HCT116 (cell line): ENCODE measurements around the gene HOXD10. TPM values are rescaled to one million over a fixed set of nuclear protein-coding genes. Genes with fewer than 3 reads are reported as not detected.

ENCODE experiments used
- ATAC-seq: fragments of 200-7000 bp; cut with Tn5 transposase; 2 replicates; pipeline ENCODE4 v1.9.1; 2020; ENCODE audit warnings: mild to moderate bottlenecking, moderate library complexity
- BruUV-seq: library from RNA; stranded (reverse); fragments of 400-500 nt; replicated peaks from 2 replicates; lab custom pipeline; 2021; lab: Mats Ljungman, UMichigan
- CTCF ChIA-PET: fragments of 300-600 bp; sonication (Branson Sonifier 250); formaldehyde crosslinking; loops from one replicate; lab custom pipeline; 2021; ENCODE audit warnings: antibody characterized with exemption; lab: Charles Lee
- POLR2A ChIA-PET: fragments of 300-600, 350-600 bp; sonication (Branson Sonifier 250); formaldehyde crosslinking; loops from one replicate; lab custom pipeline; 2021; ENCODE audit warnings: antibody characterized with exemption; lab: Charles Lee
- RAD21 ChIA-PET, 2 experiments: fragments of 300-600 bp; sonication (Branson Sonifier 250); formaldehyde crosslinking; loops; one replicate each; lab custom pipeline; 2023; ENCODE audit warnings: low total read pairs in 2 of 2; ENCODE audit not compliant: uncharacterized antibody in 2 of 2, unreplicated experiment in 2 of 2, low non-redundant PET in 1 of 2; lab: Charles Lee
- DNase-seq: peaks from one replicate; pipeline ENCODE4 v3.0.0-alpha.2; 2010; ENCODE audit warnings: low read depth, low spot score
- H2AFZ ChIP-seq: fragments of 200-600 bp; shearing (Covaris generic), sonication (generic); 2 replicates; pipeline ENCODE4 v1.6.1; 2017; ENCODE audit warnings: low read depth, mixed run types, mixed read lengths, antibody characterized with exemption, low read length; ENCODE audit not compliant: poor library complexity, severe bottlenecking
- H3K27ac ChIP-seq: 2 replicates; pipeline ENCODE4 v1.5.1; 2012; ENCODE audit warnings: low read depth, low read length
- H3K27me3 ChIP-seq: fragments of 200-600 bp; sonication (generic); 2 replicates; pipeline ENCODE4 v1.6.1; 2016; ENCODE audit warnings: mixed run types, low read length, mixed read lengths; ENCODE audit not compliant: insufficient read depth
- H3K36me3 ChIP-seq, 2 experiments: fragments of 200-500 bp in 1 of 2; fragments of 200-600 bp in 1 of 2; sonication (Bioruptor generic) in 1 of 2; sonication (generic) in 1 of 2; 2 replicates each; pipeline versions ENCODE4 v1.5.1 to v1.6.1; 2014 to 2016; ENCODE audit warnings: low read length in 2 of 2, inconsistent platforms in 1 of 2, mixed read lengths in 1 of 2, mixed run types in 1 of 2; ENCODE audit not compliant: insufficient read depth in 2 of 2, control insufficient read depth in 1 of 2
- H3K4me1 ChIP-seq, 2 experiments: fragments of 200-600 bp in 1 of 2; sonication (generic) in 1 of 2; 2 replicates each; pipeline versions ENCODE4 v1.5.1 to v1.6.1; 2012 to 2017; ENCODE audit warnings: low read length in 2 of 2, inconsistent platforms in 1 of 2, mild to moderate bottlenecking in 1 of 2, mixed read lengths in 1 of 2, mixed run types in 1 of 2, moderate library complexity in 1 of 2; ENCODE audit not compliant: insufficient read depth in 2 of 2, control insufficient read depth in 1 of 2
- H3K4me2 ChIP-seq: fragments of 200-600 bp; sonication (generic); 2 replicates; pipeline ENCODE4 v1.6.1; 2017; ENCODE audit warnings: mixed run types, low read length, mixed read lengths
- H3K4me3 ChIP-seq, 2 experiments: fragments of 200-600 bp in 1 of 2; sonication (generic) in 1 of 2; replicated peaks in 1 of 2; 2 replicates each; pipeline ENCODE4 v1.5.1; 2011 to 2016; ENCODE audit warnings: low read length in 2 of 2, control low read depth in 1 of 2, low read depth in 1 of 2, mild to moderate bottlenecking in 1 of 2, mixed read lengths in 1 of 2, mixed run types in 1 of 2
- H3K79me2 ChIP-seq: fragments of 200-600 bp; sonication (generic); 2 replicates; pipeline ENCODE4 v1.6.1; 2017; ENCODE audit warnings: mild to moderate bottlenecking, mixed run types, low read length, moderate library complexity, mixed read lengths; ENCODE audit not compliant: insufficient read depth
- H3K9ac ChIP-seq: fragments of 200-600 bp; sonication (generic); 2 replicates; pipeline ENCODE4 v1.6.1; 2016; ENCODE audit warnings: low read length, mixed read lengths
- H3K9me2 ChIP-seq: fragments of 200-600 bp; sonication (generic), shearing (Covaris generic); 2 replicates; pipeline ENCODE4 v1.6.1; 2017; ENCODE audit warnings: mixed run types, mild to moderate bottlenecking, moderate library complexity; ENCODE audit not compliant: insufficient read depth
- H3K9me3 ChIP-seq, 2 experiments: fragments of 200-500 bp in 1 of 2; fragments of 200-600 bp in 1 of 2; sonication (Bioruptor generic) in 1 of 2; sonication (generic) in 1 of 2; 2 replicates each; pipeline ENCODE4 v1.6.1; 2014 to 2017; ENCODE audit warnings: low read length in 2 of 2, mixed read lengths in 2 of 2, inconsistent platforms in 1 of 2, low read depth in 1 of 2, mild to moderate bottlenecking in 1 of 2, mixed run types in 1 of 2, moderate library complexity in 1 of 2; ENCODE audit not compliant: control insufficient read depth in 1 of 2, insufficient read depth in 1 of 2
- H4K20me1 ChIP-seq: fragments of 200-600 bp; sonication (generic), shearing (Covaris generic); 2 replicates; pipeline ENCODE4 v1.6.1; 2017; ENCODE audit warnings: mixed run types, mild to moderate bottlenecking, moderate library complexity; ENCODE audit not compliant: insufficient read depth
- CBX3 ChIP-seq: IDR thresholded peaks from 2 replicates; pipeline ENCODE4 v1.6.1; 2012; ENCODE audit warnings: low read depth
- CEBPB ChIP-seq: IDR thresholded peaks from 2 replicates; pipeline ENCODE4 v1.6.1; 2012; ENCODE audit warnings: low read depth
- CTCF ChIP-seq, 3 experiments: fragments of 200-600 bp in 1 of 3; sonication (generic) in 1 of 3; IDR thresholded peaks in 2 of 3; conservative IDR thresholded peaks in 1 of 3; 2 replicates each; pipeline ENCODE4 v1.5.1; 2012 to 2017; ENCODE audit warnings: low read depth in 2 of 3, low read length in 2 of 3, antibody characterized with exemption in 1 of 3, borderline replicate concordance in 1 of 3, control low read depth in 1 of 3, mild to moderate bottlenecking in 1 of 3, mixed read lengths in 1 of 3, mixed run types in 1 of 3, moderate library complexity in 1 of 3; ENCODE audit not compliant: insufficient read depth in 1 of 3
- EZH2phosphoT487 ChIP-seq: fragments of 200-600 bp; IDR thresholded peaks from 2 replicates; pipeline ENCODE4 v1.6.1; 2018; ENCODE audit warnings: antibody characterized with exemption, borderline replicate concordance
- FOSL1 ChIP-seq: IDR thresholded peaks from 2 replicates; pipeline ENCODE4 v1.6.1; 2012; ENCODE audit warnings: low read depth
- JUND ChIP-seq: IDR thresholded peaks from 2 replicates; pipeline ENCODE4 v1.6.1; 2012
- POLR2AphosphoS5 ChIP-seq: IDR thresholded peaks from 2 replicates; pipeline ENCODE4 v1.6.1; 2011; ENCODE audit warnings: mild to moderate bottlenecking, low read depth, low read length, moderate library complexity
- RAD21 ChIP-seq: IDR thresholded peaks from 2 replicates; pipeline ENCODE4 v1.6.1; 2012; ENCODE audit warnings: low read depth, mild to moderate bottlenecking
- REST ChIP-seq: IDR thresholded peaks from 2 replicates; pipeline ENCODE4 v1.6.1; 2012; ENCODE audit warnings: low read depth
- SIN3A ChIP-seq: IDR thresholded peaks from 2 replicates; pipeline ENCODE4 v1.6.1; 2012; ENCODE audit warnings: low read depth
- SP1 ChIP-seq: IDR thresholded peaks from 2 replicates; pipeline ENCODE4 v1.6.1; 2012; ENCODE audit warnings: low read depth
- SRF ChIP-seq: IDR thresholded peaks from 2 replicates; pipeline ENCODE4 v1.6.1; 2012; ENCODE audit warnings: low read depth
- YY1 ChIP-seq: IDR thresholded peaks from 2 replicates; pipeline ENCODE4 v1.6.1; 2011; ENCODE audit warnings: low read length, low read depth, moderate library complexity, mild to moderate bottlenecking; ENCODE audit not compliant: insufficient replicate concordance; ENCODE audit errors: extremely low read depth
- intact Hi-C: fragments of 100-400 bp; cut with micrococcal nuclease; formaldehyde crosslinking; loops from 2 replicates; pipeline ENCODE4 v1.10.0; 2022
- total RNA-seq: library from RNA; stranded (reverse); gene quantifications from one replicate; pipeline ENCODE4 v1.2.1, GENCODE V29; 2021; ENCODE audit not compliant: unreplicated experiment

Gene HOXD10
- total RNA-seq, 1 experiment from 2014 or later: not detected

- TF ChIP-seq REST: no peak
- no peak for TF ChIP-seq CTCF (IDR thresholded peaks at IDR 0.05 in 2 of 3, conservative IDR thresholded peaks at IDR 0.05 in 1 of 3; ENCODE audit: borderline replicate concordance in 1 of 3, insufficient read depth in 1 of 3, low read depth in 2 of 3, low read length in 2 of 3)
- no peak for TF ChIP-seq JUND
- no peak for TF ChIP-seq CBX3
- TF ChIP-seq FOSL1: no peak
- TF ChIP-seq SIN3A: no peak
- no peak for TF ChIP-seq RAD21
These were observed 29.5 kb downstream of the HOXD10 start (continued) for GRCh38 chr2:176146101-176146500.

- ChIA-PET RAD21 (no interaction called here), CTCF (no interaction called here), POLR2A (no interaction called here)
- no peak for TF ChIP-seq EZH2phosphoT487
- TF ChIP-seq FOSL1: no peak
- TF ChIP-seq SRF: no peak
- TF ChIP-seq JUND: no peak
- no peak for TF ChIP-seq POLR2AphosphoS5
- TF ChIP-seq YY1: no peak
- no peak for TF ChIP-seq SP1
- TF ChIP-seq RAD21: no peak
- TF ChIP-seq CEBPB: no peak
- intact Hi-C loops: no loop called here
- Histone ChIP-seq H3K9me3 (no peaks in the 10 kb centered on the region), H4K20me1 (no peaks in the 10 kb centered on the region), H3K9me2 (no peaks in the 10 kb centered on the region), H3K36me3 (no peaks in the 10 kb centered on the region), H3K4me2 (no peak overlapping the region), H3K79me2 (no peaks in the 10 kb centered on the region), H3K27me3 (no peaks in the 10 kb centered on the region), H2AFZ (no peak overlapping the region), H3K4me3 (no peak overlapping the region), H3K27ac (no peak overlapping the region), H3K9ac (no peak overlapping the region), H3K4me1 (no peaks in the 10 kb centered on the region)
- ATAC-seq: no peak
- BruUV-seq: no TSS peak
- no peak for DNase-seq
These were observed 30.1 kb downstream of the HOXD10 start for GRCh38 chr2:176146645-176147044.
